ENCODE results near the gene NRAS.
"Not testable (repeated sequence)": the region's sequence is repeated elsewhere in the genome, so short reads cannot be mapped to it uniquely, and the experiment has no call there.

NRAS gene

GRCh38 chr1:114716304-114717170, at the start of gene NRAS:
NRAS (minus strand) TSS chr1:114716771; CDS start chr1:114716160, 611 bp downstream.
- peak; percentile 85 for DNase-seq

- no peak for DNase-seq
These were observed 48.1 kb upstream of the NRAS start for GRCh38 chr1:114764689-114765088.

GRCh38 chr1:114758256-114758832, 41.8 kb upstream of the NRAS start:
- DNase-seq = no peak

- DNase-seq = peak; percentile 98
These were observed 41.1 kb upstream of the NRAS start, which contains the start of gene CSDE1 for GRCh38 chr1:114757455-114758255. CSDE1 (minus strand) TSS chr1:114757984; CDS start chr1:114739890, 18,094 bp downstream.

- DNase-seq = no peak
These were observed 40.4 kb upstream of the NRAS start for GRCh38 chr1:114756949-114757454.

- no peak for DNase-seq
These were observed 39.7 kb upstream of the NRAS start for GRCh38 chr1:114756009-114756892.

GRCh38 chr1:114755006-114755931, 38.7 kb upstream of the NRAS start:
- DNase-seq = no peak

- not testable (repeated sequence) for DNase-seq
These were observed 37.1 kb upstream of the NRAS start for GRCh38 chr1:114753702-114754101.

GRCh38 chr1:114753143-114753542, 36.6 kb upstream of the NRAS start:
- no peak for DNase-seq

GRCh38 chr1:114750780-114751179, 34.2 kb upstream of the NRAS start:
- DNase-seq = peak; percentile 92

- DNase-seq = no peak
These were observed 33.3 kb upstream of the NRAS start for GRCh38 chr1:114749835-114750234.

- no peak for DNase-seq
These were observed 30.0 kb upstream of the NRAS start for GRCh38 chr1:114746450-114747121.

GRCh38 chr1:114745291-114745690, 28.7 kb upstream of the NRAS start:
- no peak for DNase-seq

- no peak for DNase-seq
These were observed 25.6 kb upstream of the NRAS start for GRCh38 chr1:114741963-114742746.

GRCh38 chr1:114740331-114740730, 23.8 kb upstream of the NRAS start:
- no peak for DNase-seq

GRCh38 chr1:114737314-114737849, 20.8 kb upstream of the NRAS start:
- DNase-seq = no peak

- no peak for DNase-seq
These were observed 18.9 kb upstream of the NRAS start for GRCh38 chr1:114735479-114735878.

GRCh38 chr1:114729782-114730181, 13.2 kb upstream of the NRAS start:
- DNase-seq = no peak

- no peak for DNase-seq
These were observed 12.0 kb upstream of the NRAS start for GRCh38 chr1:114728553-114728952.
